GM12878 (cell line): ENCODE measurements around the gene UBE2I. TPM values are rescaled to one million over a fixed set of nuclear protein-coding genes. Genes with fewer than 3 reads are reported as not detected.

ENCODE experiments used
- ATF7 ChIP-seq: fragments of 450-650 bp; IDR thresholded peaks from 2 replicates; pipeline ENCODE4 v1.6.1; 2016; ENCODE audit warnings: low read depth, mild to moderate bottlenecking
- BCL3 ChIP-seq: IDR thresholded peaks from 2 replicates; pipeline ENCODE4 v1.6.1; 2011; ENCODE audit warnings: borderline replicate concordance, low read depth, mild to moderate bottlenecking, moderate library complexity, low read length; ENCODE audit not compliant: insufficient read depth, poor library complexity, severe bottlenecking
- BHLHE40 ChIP-seq, 2 experiments: fragments of 450-650 bp in 1 of 2; IDR thresholded peaks; 2 replicates each; pipeline ENCODE4 v1.6.1; 2011 to 2017; ENCODE audit warnings: low read depth in 2 of 2, borderline replicate concordance in 1 of 2, improper control_type of control experiment in 1 of 2, low read length in 1 of 2, mild to moderate bottlenecking in 1 of 2
- BMI1 ChIP-seq: fragments of 450-650 bp; IDR thresholded peaks from 2 replicates; pipeline ENCODE4 v1.6.1; 2016; ENCODE audit warnings: mild to moderate bottlenecking, moderate library complexity, borderline replicate concordance
- BRCA1 ChIP-seq: IDR thresholded peaks from 2 replicates; pipeline ENCODE4 v1.6.1; 2011; ENCODE audit warnings: low read depth, low read length, improper control_type of control experiment
- CBFB ChIP-seq: IDR thresholded peaks from 2 replicates; pipeline ENCODE4 v1.6.1; 2016; ENCODE audit warnings: antibody characterized with exemption, low read depth
- CBX3 ChIP-seq: fragments of 200-600 bp; sonication (generic); IDR thresholded peaks from 2 replicates; pipeline ENCODE4 v1.6.1; 2016; ENCODE audit warnings: low read depth, borderline replicate concordance
- CHD1 ChIP-seq: IDR thresholded peaks from 2 replicates; pipeline ENCODE4 v1.6.1; 2012; ENCODE audit warnings: low read depth, low read length, improper control_type of control experiment
- CHD4 ChIP-seq: fragments of 200-600 bp; sonication (generic); IDR thresholded peaks from 2 replicates; pipeline ENCODE4 v1.6.1; 2016; ENCODE audit warnings: mild to moderate bottlenecking
- CREM ChIP-seq: IDR thresholded peaks from 2 replicates; pipeline ENCODE4 v1.6.1; 2014; ENCODE audit warnings: antibody characterized with exemption, low read depth
- CTCF ChIP-seq, 3 experiments: IDR thresholded peaks in 2 of 3; conservative IDR thresholded peaks in 1 of 3; 2 replicates each; pipeline ENCODE4 v1.5.1; 2011; ENCODE audit warnings: low read depth in 3 of 3, low read length in 3 of 3, mild to moderate bottlenecking in 3 of 3, control low read depth in 2 of 3, moderate library complexity in 2 of 3, inconsistent platforms in 1 of 3, mixed read lengths in 1 of 3; ENCODE audit not compliant: control insufficient read depth in 2 of 3, insufficient read depth in 1 of 3; ENCODE audit errors: extremely low read depth in 1 of 3
- ELK1 ChIP-seq: IDR thresholded peaks from 2 replicates; pipeline ENCODE4 v1.6.1; 2012; ENCODE audit warnings: low read depth, low read length, improper control_type of control experiment
- HDAC2 ChIP-seq: fragments of 200-600 bp; sonication (generic); IDR thresholded peaks from 2 replicates; pipeline ENCODE4 v1.6.1; 2017
- JUND ChIP-seq: IDR thresholded peaks from 2 replicates; pipeline ENCODE4 v1.6.1; 2012; ENCODE audit warnings: low read depth, mild to moderate bottlenecking, low read length, improper control_type of control experiment, moderate library complexity
- LARP7 ChIP-seq: fragments of 450-650 bp; IDR thresholded peaks from 2 replicates; pipeline ENCODE4 v1.6.1; 2017; ENCODE audit warnings: mild to moderate bottlenecking
- NFIC ChIP-seq: IDR thresholded peaks from 2 replicates; pipeline ENCODE4 v1.6.1; 2012; ENCODE audit warnings: low read depth, mild to moderate bottlenecking, inconsistent platforms, low read length, moderate library complexity
- RAD51 ChIP-seq: fragments of 450-650 bp; IDR thresholded peaks from 2 replicates; pipeline ENCODE4 v1.6.1; 2016; ENCODE audit warnings: moderate library complexity, mild to moderate bottlenecking, inconsistent platforms
- RELB ChIP-seq: fragments of 450-650 bp; IDR thresholded peaks from 2 replicates; pipeline ENCODE4 v1.6.1; 2017; ENCODE audit warnings: low read depth, mild to moderate bottlenecking, moderate library complexity
- SREBF1 ChIP-seq: IDR thresholded peaks from 2 replicates; pipeline ENCODE4 v1.6.1; 2012; ENCODE audit warnings: mild to moderate bottlenecking, low read length
- SREBF2 ChIP-seq: IDR thresholded peaks from 2 replicates; pipeline ENCODE4 v1.6.1; 2012; ENCODE audit warnings: mild to moderate bottlenecking, low read length
- TARDBP ChIP-seq: IDR thresholded peaks from 2 replicates; pipeline ENCODE4 v1.6.1; 2016; ENCODE audit warnings: borderline replicate concordance
- TCF12 ChIP-seq: IDR thresholded peaks from 2 replicates; pipeline ENCODE4 v1.6.1; 2011; ENCODE audit warnings: low read depth, mild to moderate bottlenecking, low read length
- TCF3 ChIP-seq: IDR thresholded peaks from 2 replicates; pipeline ENCODE4 v1.6.1; 2012; ENCODE audit warnings: low read depth, mild to moderate bottlenecking, low read length, borderline replicate concordance; ENCODE audit not compliant: insufficient read depth
- ZNF207 ChIP-seq: fragments of 450-650 bp; IDR thresholded peaks from 2 replicates; pipeline ENCODE4 v1.6.1; 2014; ENCODE audit warnings: antibody characterized with exemption, mild to moderate bottlenecking, borderline replicate concordance
- ZNF217 ChIP-seq: fragments of 450-650 bp; IDR thresholded peaks from 2 replicates; pipeline ENCODE4 v1.6.1; 2017; ENCODE audit warnings: antibody characterized with exemption, mild to moderate bottlenecking
- ZZZ3 ChIP-seq: IDR thresholded peaks from 2 replicates; pipeline ENCODE4 v1.6.1; 2011; ENCODE audit warnings: low read depth; ENCODE audit not compliant: control insufficient read depth, insufficient read length
- polyA plus RNA-seq, 11 experiments: library from polyadenylated mRNA; depleted of rRNA in 4 of 11; unstranded in 6 of 11; stranded (reverse) in 5 of 11; fragments of >200 nt; fragmentation: Nextera tagmentation in 4 of 11; fragmentation: Illumina TruSeq in 1 of 11; extraction: Ambion mirVana in 4 of 11; extraction: Trizol in 1 of 11; gene quantifications; 1 replicate in 1 of 11; 2 replicates in 10 of 11; pipeline versions ENCODE4 v1.2.1 to v1.2.3, GENCODE V29; 2011 to 2016; ENCODE audit warnings: inconsistent platforms in 2 of 11, missing spikeins in 2 of 11, low read depth in 1 of 11
- total RNA-seq, 4 experiments: library from RNA; depleted of rRNA in 3 of 4; stranded (reverse); fragments of >200 nt in 3 of 4; fragmentation: Illumina TruSeq in 1 of 4; extraction: Trizol in 1 of 4; gene quantifications; 2 replicates each; pipeline versions ENCODE4 v1.2.1 to v1.2.3, GENCODE V29; 2013 to 2021

The UBE2I gene
- total and polyA plus RNA-seq, 10 of the 15 experiments (the other 5 are each of a cell fraction or from before 2014, with no cell fraction given) = 47.5 to 243 (median 194) TPM

- TF ChIP-seq ELK1 = peak; percentile 28; the same call in 1 of the 2 replicates
- no peak for TF ChIP-seq JUND
- no peak for TF ChIP-seq SREBF1
- TF ChIP-seq CHD4 = no peak
- no peak for TF ChIP-seq HDAC2
- TF ChIP-seq CBFB = peak; percentile 60; the same call in 1 of the 2 replicates
- peak in 1 of 2 experiments; percentile 5; a peak in 1 of 4 replicates for TF ChIP-seq BHLHE40 (IDR thresholded peaks at IDR 0.05; ENCODE audit: borderline replicate concordance in 1 of 2, low read depth in 2 of 2, low read length in 1 of 2)
- peak; percentile 86 for TF ChIP-seq SREBF2
- TF ChIP-seq TARDBP = no peak
- no peak for TF ChIP-seq NFIC
- 0 out of 2 replicates have a peak, but pooled peaks have one; percentile 49 for TF ChIP-seq LARP7
- TF ChIP-seq TCF12 = peak; percentile 9; the same call in 1 of the 2 replicates
- TF ChIP-seq CREM = peak; percentile 98
- no peak for TF ChIP-seq CTCF (IDR thresholded peaks at IDR 0.05 in 2 of 3, conservative IDR thresholded peaks at IDR 0.05 in 1 of 3; ENCODE audit: control insufficient read depth in 2 of 3, extremely low read depth in 1 of 3, insufficient read depth in 1 of 3, low read depth in 3 of 3, low read length in 3 of 3)
- no peak for TF ChIP-seq BRCA1
- TF ChIP-seq RELB = peak; percentile 99
- no peak for TF ChIP-seq CBX3
- TF ChIP-seq ZNF217 = no peak
- peak; percentile 5 for TF ChIP-seq BCL3
- TF ChIP-seq BMI1 = no peak
- TF ChIP-seq CHD1 = 0 out of 2 replicates have a peak, but pooled peaks have one; percentile 38
- peak; percentile 99 for TF ChIP-seq ZNF207
- TF ChIP-seq ATF7 = peak; percentile 80
- TF ChIP-seq ZZZ3 = no peak
- no peak for TF ChIP-seq TCF3
- no peak for TF ChIP-seq RAD51
These were observed at the start of gene UBE2I (continued) for GRCh38 chr16:1308977-1309885.
